ENCODE results near the gene DAPK1.
A peak's percentile ranks its signal among the peaks of the same experiment; 100 is the strongest.

DAPK1 gene

GRCh38 chr9:87518702-87519335, 21.2 kb downstream of the DAPK1 start:
- no peak for DNase-seq

GRCh38 chr9:87519461-87519860, 21.8 kb downstream of the DAPK1 start:
- no peak for DNase-seq

DNA sequence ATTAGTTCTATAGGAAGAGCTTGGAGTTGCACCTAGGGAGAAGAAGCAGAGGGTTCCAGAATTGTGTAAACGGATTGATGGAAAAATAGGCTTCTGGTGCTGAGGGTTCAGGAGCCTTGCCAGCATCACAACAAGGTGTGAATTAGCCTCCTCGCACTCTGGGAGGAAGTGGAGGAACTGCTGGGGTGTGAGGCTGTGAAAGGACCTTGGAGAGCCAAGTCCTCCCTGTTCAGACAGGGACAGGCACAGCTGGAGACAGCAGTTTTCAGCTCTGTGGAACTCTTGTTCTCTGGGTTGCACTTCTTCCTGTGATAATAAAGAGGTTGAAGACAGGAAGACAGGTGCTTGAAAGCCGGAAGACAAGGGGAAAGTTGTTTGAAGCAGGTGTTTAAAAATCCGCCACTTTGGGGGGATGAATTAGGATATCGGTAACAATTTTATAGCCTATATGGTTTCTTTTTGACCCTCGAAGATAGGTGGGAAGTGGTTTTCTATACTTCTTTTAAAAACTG, 22.6 kb downstream of the DAPK1 start:
- no peak for DNase-seq

DNA sequence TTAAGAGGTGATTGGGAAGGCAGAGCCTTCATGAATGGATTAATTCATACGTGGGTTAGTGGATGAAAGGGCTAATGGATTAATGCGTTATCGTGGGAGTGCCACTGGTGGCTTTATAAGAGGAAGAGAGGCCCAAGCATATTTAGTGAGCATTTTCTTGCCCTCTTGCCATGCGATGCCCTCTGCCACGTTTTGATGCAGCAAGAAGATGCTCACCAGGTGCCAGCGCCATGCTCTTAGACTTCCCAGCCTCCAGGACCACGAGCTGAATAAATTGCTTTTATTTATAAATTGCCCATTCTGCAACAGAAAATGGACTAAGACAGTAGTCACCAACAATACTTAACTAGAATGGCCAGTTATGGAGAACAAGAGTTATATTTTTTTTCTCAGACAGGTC, 24.2 kb downstream of the DAPK1 start:
- no peak for DNase-seq

- no peak for DNase-seq
Observed at GRCh38 chr9:87524061-87524460, 26.4 kb downstream of the DAPK1 start.

DNA sequence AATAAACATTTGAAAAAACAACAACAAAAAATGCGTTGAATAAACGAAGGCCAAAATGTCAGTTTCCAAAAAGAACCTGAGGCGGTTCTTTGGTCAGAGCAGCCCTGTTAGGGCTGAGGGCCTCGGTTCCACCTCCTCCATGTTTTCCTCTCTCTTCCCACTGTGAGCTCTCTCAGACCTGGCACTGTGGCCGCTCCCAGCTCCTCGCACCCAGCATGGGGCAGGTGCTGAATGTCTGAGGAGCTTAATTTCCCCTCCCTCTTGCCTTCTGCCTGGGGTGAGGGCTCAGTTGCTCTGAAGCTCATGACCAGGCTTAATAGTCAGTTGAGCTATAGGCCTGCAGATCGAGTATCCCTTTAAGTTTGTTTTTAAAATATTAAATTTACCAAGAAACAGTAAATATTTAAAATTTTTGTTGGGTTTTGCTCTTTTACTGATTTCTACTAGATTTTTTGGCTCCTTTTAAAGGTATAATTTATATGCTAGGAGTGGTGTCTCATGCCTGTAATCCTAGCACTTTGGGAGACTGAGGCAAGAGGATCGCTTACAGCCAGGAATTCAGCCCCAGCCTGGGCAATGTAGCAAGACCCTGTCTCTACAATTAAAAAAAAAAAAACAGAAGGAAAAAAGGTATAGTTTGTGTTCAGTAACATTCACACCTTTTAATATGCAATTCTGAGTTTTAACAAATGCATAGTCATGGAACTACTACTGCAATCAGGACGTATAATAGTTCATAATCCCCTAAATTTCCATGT, 28.1 kb downstream of the DAPK1 start:
- no peak for DNase-seq

DNA sequence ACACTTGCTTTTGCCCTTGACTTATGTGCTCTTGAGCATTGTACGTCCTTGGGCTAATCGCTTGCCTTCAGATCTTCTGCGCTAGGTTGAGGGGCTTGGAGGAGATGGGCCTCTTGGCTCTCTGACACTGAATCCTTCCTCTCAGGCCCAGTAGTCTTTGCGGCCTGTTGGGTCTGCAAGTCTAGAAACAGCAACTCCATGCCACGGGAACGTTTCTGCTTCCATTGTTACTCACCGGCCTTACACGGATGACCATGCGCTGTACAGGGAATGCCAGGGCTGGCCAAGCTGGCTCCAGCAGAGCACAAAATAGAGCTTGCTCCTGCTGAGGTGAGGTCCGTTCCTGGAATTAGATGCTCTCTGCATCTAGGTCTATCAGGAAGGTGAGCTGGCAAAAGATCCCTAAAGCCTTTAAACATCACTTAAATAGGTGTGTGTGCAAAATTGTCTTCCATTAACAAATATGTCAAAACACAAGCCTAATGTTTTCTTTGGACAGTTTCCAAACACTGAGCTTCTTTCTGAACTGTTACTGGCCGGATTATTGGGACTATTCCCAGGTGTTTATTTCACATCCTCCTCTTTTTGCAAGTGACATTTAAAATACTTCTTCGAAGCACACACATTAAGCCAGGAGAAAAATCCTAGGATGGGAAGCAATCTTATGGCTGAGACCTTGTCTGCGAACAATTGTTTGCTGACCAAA, 29.7 kb downstream of the DAPK1 start:
- DNase-seq, result peak; percentile 28

DNA sequence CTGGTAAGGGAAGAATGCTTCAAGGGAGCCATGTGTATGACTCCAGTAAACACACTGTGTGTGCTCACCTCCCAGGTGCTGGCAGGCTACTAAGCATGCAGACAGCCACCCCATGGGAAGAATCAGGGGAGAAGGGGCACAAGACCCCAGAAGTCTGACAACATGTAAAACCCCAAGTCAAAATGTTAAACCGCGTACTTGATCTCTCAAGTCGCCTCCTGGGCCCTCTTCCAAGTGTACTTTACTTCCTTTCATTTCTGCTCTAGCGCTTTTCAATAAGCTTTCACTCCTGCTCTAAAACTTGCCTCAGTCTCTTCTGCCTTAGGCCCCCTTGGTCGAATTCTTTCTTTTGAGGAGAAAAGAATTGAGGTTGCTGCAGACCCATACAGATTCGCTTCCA, 31.3 kb downstream of the DAPK1 start:
- DNase-seq, result no peak

DNA sequence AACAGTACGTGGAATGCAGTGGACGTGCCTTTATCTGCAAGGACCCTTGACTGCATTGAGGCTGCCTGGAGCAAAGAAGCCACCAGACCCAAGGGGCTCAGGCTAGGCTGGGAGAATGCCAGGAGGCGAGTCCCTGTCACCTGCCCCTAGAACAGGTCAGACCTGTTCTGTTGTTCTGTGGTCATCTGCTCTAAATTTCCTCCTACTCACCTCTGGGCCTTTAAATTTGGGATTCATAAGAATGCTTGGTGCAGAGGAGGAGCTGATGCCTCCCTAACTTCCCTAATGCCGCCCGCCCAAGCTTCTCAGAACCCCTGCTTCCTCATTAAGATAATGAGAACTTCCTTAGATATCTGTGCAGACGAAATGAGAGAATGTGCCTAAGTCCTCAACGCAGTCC, 32.0 kb downstream of the DAPK1 start:
- DNase-seq, result no peak

- no peak for DNase-seq
Observed at GRCh38 chr9:87530716-87531115, 33.0 kb downstream of the DAPK1 start.

GRCh38 chr9:87531370-87532295, 34.0 kb downstream of the DAPK1 start:
- no peak for DNase-seq

DNA sequence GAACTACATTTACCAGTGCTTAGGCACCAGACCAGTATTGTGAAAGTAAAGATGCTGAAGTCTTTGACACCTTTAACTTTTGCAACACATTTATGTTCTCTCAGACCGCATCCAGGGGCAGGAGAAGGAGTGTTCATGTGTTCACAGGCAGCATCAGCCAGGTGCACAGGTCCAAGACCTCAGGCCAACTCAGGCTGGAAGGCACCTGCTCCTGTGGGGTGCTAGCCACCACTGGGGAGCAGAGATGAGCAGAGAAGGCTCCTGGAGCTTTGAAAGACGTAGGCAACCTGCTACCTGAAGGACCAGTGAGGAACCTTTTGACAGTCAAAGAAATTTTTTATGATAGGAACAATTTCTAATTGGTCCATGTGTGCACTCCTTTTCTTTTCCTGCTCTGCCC, 35.6 kb downstream of the DAPK1 start:
- DNase-seq, result no peak

DNA sequence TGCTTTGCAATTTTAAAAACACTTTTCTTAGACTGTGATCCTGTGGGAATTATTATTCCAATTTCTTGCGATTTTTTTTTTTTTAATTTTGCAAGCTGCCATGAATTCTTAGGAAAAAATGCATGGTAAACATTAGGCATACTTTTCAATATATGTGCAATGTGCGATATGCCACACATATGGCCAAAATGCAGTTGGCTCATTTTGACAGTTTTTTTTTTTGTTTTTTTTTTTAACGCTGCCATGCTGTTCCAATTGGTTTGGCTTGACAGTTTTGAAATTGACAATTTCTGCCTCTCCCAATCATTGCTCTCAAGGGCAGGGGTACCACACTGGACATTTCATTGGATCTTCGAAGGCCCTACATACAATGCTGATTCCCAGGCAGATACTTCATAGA, 36.4 kb downstream of the DAPK1 start:
- no peak for DNase-seq

GRCh38 chr9:87534957-87535356, 37.3 kb downstream of the DAPK1 start:
- no peak for DNase-seq

GRCh38 chr9:87535817-87536539, 38.3 kb downstream of the DAPK1 start:
- DNase-seq, result no peak

DNA sequence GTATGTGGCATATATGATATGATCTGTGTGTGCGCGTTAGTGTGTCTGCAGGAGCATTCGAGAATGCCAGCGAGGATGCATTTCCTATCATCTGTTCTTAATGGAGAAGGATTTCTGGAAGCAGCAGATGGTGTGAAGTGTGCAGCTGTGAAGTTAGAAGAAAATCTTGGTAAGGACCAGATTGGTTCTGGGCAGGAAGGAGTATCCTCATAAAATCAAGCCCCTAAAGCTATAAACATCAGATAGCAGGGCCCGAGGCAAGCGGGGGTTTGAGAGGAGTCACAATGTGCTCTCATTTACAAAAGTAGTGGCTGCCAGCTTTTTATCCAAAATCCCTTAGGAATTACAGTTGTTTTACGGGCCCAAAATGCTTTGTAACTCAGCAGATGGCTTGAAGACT, 40.0 kb downstream of the DAPK1 start:
- no peak for DNase-seq

DNA sequence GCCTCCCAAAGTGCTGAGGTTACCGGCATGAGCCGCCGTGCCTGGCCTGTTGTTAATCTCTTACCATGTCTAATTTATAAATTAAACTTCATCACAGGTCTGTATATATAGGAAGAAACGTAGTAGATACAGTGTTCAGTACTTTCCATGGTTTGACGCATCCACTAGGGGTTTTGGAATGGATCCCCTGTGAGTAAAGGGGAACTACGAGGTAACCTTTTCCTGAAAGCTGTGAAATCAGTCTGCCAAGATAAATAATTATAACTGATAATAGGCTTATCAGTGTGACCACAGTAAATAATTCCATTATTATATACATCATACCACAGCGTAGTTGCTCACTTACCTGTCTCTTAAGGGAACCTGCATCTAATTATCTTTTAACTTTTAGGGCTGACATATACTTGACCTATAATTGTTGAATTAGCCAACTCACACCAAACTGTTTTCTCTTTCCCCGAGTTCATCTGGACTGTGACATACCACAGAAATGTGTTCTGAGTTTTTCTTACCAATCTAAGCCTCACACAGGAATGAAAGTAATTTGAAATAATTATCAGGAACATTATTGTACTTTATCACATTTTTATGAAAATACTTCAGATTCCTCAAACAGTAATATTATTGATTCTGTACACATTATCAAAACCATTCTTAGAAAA, 42.9 kb downstream of the DAPK1 start:
- no peak for DNase-seq

GRCh38 chr9:87541663-87542062, 44.0 kb downstream of the DAPK1 start:
- no peak for DNase-seq

GRCh38 chr9:87542141-87542540, 44.5 kb downstream of the DAPK1 start:
- DNase-seq, result no peak

GRCh38 chr9:87543251-87543650, 45.6 kb downstream of the DAPK1 start:
- DNase-seq, result no peak

- no peak for DNase-seq
Observed at GRCh38 chr9:87545858-87546257, 48.2 kb downstream of the DAPK1 start.

- no peak for DNase-seq
Observed at GRCh38 chr9:87546704-87547103, 49.0 kb downstream of the DAPK1 start.

Data from NCI-H1092 treated with DMSO at 0.1 percent for 48 hours (cell line).